GM23338 (cell line): ENCODE data around the gene SEMA7A. TPM values are rescaled to one million over a fixed set of nuclear protein-coding genes. Genes with fewer than 3 reads are reported as not detected.

Experiments used
- ATAC-seq: fragments of 200-7000 bp; cut with Tn5 transposase; 3 replicates; pipeline ENCODE4 v1.9.1; 2020
- DNase-seq: peaks from one replicate; pipeline ENCODE4 v3.0.0-alpha.2; 2015; ENCODE audit warnings: low spot score
- H2AFZ ChIP-seq: fragments of 200-600 bp; sonication (generic); 2 replicates; pipeline ENCODE4 v1.8.0; 2016; ENCODE audit warnings: antibody characterized with exemption, mild to moderate bottlenecking, moderate library complexity
- H3F3A ChIP-seq: fragments of 200-600 bp; sonication (generic); replicated peaks from 2 replicates; pipeline ENCODE4 v1.8.0; 2017; ENCODE audit warnings: antibody characterized with exemption, mixed run types, low read depth
- H3K27ac ChIP-seq: fragments of 200-600 bp; sonication (generic); 2 replicates; pipeline ENCODE4 v1.6.1; 2016; ENCODE audit warnings: low read depth
- H3K27me3 ChIP-seq: fragments of 200-600 bp; sonication (generic); 2 replicates; pipeline ENCODE4 v1.8.0; 2016; ENCODE audit warnings: mild to moderate bottlenecking, mixed run types, moderate library complexity; ENCODE audit not compliant: insufficient read depth
- H3K36me3 ChIP-seq: fragments of 200-600 bp; sonication (generic); 2 replicates; pipeline ENCODE4 v1.8.0; 2016; ENCODE audit warnings: mild to moderate bottlenecking; ENCODE audit not compliant: insufficient read depth
- H3K4me1 ChIP-seq: fragments of 200-600 bp; sonication (generic); 2 replicates; pipeline ENCODE4 v1.8.0; 2016; ENCODE audit warnings: mild to moderate bottlenecking, moderate library complexity; ENCODE audit not compliant: insufficient read depth
- H3K4me2 ChIP-seq: fragments of 200-600 bp; sonication (generic); 2 replicates; pipeline ENCODE4 v1.7.1; 2017; ENCODE audit warnings: mixed run types
- H3K4me3 ChIP-seq: fragments of 200-600 bp; sonication (generic); 2 replicates; pipeline ENCODE4 v1.6.1; 2016; ENCODE audit warnings: mixed run types
- H3K79me2 ChIP-seq: fragments of 200-600 bp; sonication (generic); replicated peaks from 2 replicates; pipeline ENCODE4 v1.8.0; 2017; ENCODE audit warnings: mild to moderate bottlenecking; ENCODE audit not compliant: insufficient read depth
- H3K9me2 ChIP-seq: fragments of 200-600 bp; sonication (generic); 2 replicates; pipeline ENCODE4 v1.8.0; 2017; ENCODE audit not compliant: insufficient read depth
- H4K20me1 ChIP-seq: fragments of 200-600 bp; sonication (generic); replicated peaks from 2 replicates; pipeline ENCODE4 v1.8.0; 2017; ENCODE audit warnings: mild to moderate bottlenecking; ENCODE audit not compliant: insufficient read depth
- H3K27ac Mint-ChIP-seq: 2 replicates; pipeline ENCODE4 v1.8.0; 2020; ENCODE audit warnings: inconsistent platforms, mild to moderate bottlenecking, moderate library complexity, mixed read lengths
- H3K27me3 Mint-ChIP-seq: 3 replicates; pipeline ENCODE4 v1.8.0; 2022; ENCODE audit warnings: low read depth, mild to moderate bottlenecking, moderate library complexity, mixed read lengths, inconsistent platforms; ENCODE audit not compliant: insufficient read depth, poor library complexity
- H3K36me3 Mint-ChIP-seq: 3 replicates; pipeline ENCODE4 v1.8.0; 2021; ENCODE audit warnings: low read depth, mild to moderate bottlenecking, inconsistent platforms, moderate library complexity, mixed read lengths
- H3K4me1 Mint-ChIP-seq: 3 replicates; pipeline ENCODE4 v1.8.0; 2020; ENCODE audit warnings: mild to moderate bottlenecking, inconsistent platforms, mixed read lengths
- H3K4me3 Mint-ChIP-seq: 3 replicates; pipeline ENCODE4 v1.8.0; 2021; ENCODE audit warnings: moderate library complexity, mild to moderate bottlenecking, inconsistent platforms, mixed read lengths
- H3K9me3 Mint-ChIP-seq: 3 replicates; pipeline ENCODE4 v1.8.0; 2020; ENCODE audit warnings: moderate library complexity, mild to moderate bottlenecking, inconsistent platforms, mixed read lengths
- ETS1 ChIP-seq: IDR thresholded peaks from 2 replicates; pipeline ENCODE4 v1.6.1; 2016; ENCODE audit warnings: antibody characterized with exemption
- POLR2AphosphoS5 ChIP-seq: IDR thresholded peaks from 2 replicates; pipeline ENCODE4 v1.6.1; 2016; ENCODE audit warnings: antibody characterized with exemption, low read depth
- polyA plus RNA-seq: library from polyadenylated mRNA; unstranded; fragments of >200 nt; fragmentation: Nextera tagmentation; extraction: Ambion mirVana; gene quantifications from 2 replicates; pipeline ENCODE4 v1.2.1, GENCODE V29; 2016
- total RNA-seq: library from RNA; depleted of rRNA; stranded (reverse); fragments of >200 nt; shearing (Covaris generic); gene quantifications from 2 replicates; pipeline ENCODE4 v1.2.3, GENCODE V29; 2014
- TF ChIP-seq, protein P1 (sequence below), 2 experiments: fragments of 200-600 bp in 1 of 2; sonication (generic) in 1 of 2; conservative IDR thresholded peaks; 2 replicates each; pipeline versions ENCODE4 v1.5.1 to v1.6.1; 2016 to 2017; ENCODE audit warnings: antibody characterized with exemption in 2 of 2, low read depth in 2 of 2, mild to moderate bottlenecking in 2 of 2, moderate library complexity in 1 of 2

Gene SEMA7A
- total and polyA plus RNA-seq, 2 experiments from 2014 or later: 2.0 to 14.1 TPM

GRCh38 chr15:74451861-74452835 is 18.4 kb upstream of the SEMA7A start:
- H3K27ac Mint-ChIP-seq: no peak overlapping the region
- peaks cover 47% of the 10 kb centered on the region for H3K36me3 Mint-ChIP-seq
- Histone ChIP-seq H3K4me2 (no peak overlapping the region), H3K79me2 (no peaks in the 10 kb centered on the region), H2AFZ (no peak overlapping the region), H3K36me3 (no peaks in the 10 kb centered on the region), H3K4me1 (no peaks in the 10 kb centered on the region; the same call in 1 of the 2 replicates), H3K9me2 (no peaks in the 10 kb centered on the region), H3K4me3 (no peak overlapping the region), H3K27ac (no peak overlapping the region), H4K20me1 (no peaks in the 10 kb centered on the region; the same call in none of the 2 replicates), H3K27me3 (no peaks in the 10 kb centered on the region), H3F3A (0 out of 2 replicates have a peak, but pooled peaks cover 2% of the 10 kb centered on the region)
- H3K4me1 Mint-ChIP-seq: peaks cover 9% of the 10 kb centered on the region
- no peak overlapping the region for H3K4me3 Mint-ChIP-seq
- ATAC-seq (no peak), DNase-seq (no peak)
- H3K9me3 Mint-ChIP-seq: no peaks in the 10 kb centered on the region; the same call in 2 of the 3 replicates
- H3K27me3 Mint-ChIP-seq: no peaks in the 10 kb centered on the region
- no peak for TF ChIP-seq POLR2AphosphoS5

DNA sequence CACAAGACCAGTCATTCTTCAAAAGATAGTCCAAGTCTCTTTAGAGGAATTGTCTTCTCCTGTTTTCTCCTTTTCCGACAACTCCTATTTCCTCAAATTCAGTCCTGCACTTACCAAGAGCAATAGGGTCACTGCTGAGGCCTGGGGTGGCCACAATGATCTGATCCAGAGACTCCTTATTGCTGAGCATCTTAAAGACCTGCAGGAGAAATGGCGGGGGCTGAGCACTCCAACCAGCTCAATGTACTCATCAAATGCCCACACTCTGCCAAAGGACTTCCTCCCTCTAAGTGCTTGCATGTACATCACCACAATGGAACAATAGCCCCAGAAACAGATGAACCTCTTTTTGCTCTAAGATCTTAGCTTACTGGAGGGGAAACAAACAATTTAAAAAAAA is 17.6 kb upstream of the SEMA7A start:
- 0 out of 2 replicates have a peak, but pooled peaks cover 2% of the 10 kb centered on the region for H3F3A ChIP-seq
- H3K4me3 Mint-ChIP-seq: no peak overlapping the region

More for the DNA sequence above, 17.6 kb upstream of the SEMA7A start:
- Mint-ChIP-seq H3K27ac (no peak overlapping the region), H3K27me3 (no peaks in the 10 kb centered on the region), H3K36me3 (peaks cover 44% of the 10 kb centered on the region), H3K9me3 (no peaks in the 10 kb centered on the region; the same call in 2 of the 3 replicates), H3K4me1 (peaks cover 9% of the 10 kb centered on the region)
- H3K4me2 ChIP-seq: no peak overlapping the region
- no peak overlapping the region for H3K4me3 ChIP-seq
- H2AFZ ChIP-seq: no peak overlapping the region
- no peak for TF ChIP-seq ETS1
- TF ChIP-seq, protein P1, sequence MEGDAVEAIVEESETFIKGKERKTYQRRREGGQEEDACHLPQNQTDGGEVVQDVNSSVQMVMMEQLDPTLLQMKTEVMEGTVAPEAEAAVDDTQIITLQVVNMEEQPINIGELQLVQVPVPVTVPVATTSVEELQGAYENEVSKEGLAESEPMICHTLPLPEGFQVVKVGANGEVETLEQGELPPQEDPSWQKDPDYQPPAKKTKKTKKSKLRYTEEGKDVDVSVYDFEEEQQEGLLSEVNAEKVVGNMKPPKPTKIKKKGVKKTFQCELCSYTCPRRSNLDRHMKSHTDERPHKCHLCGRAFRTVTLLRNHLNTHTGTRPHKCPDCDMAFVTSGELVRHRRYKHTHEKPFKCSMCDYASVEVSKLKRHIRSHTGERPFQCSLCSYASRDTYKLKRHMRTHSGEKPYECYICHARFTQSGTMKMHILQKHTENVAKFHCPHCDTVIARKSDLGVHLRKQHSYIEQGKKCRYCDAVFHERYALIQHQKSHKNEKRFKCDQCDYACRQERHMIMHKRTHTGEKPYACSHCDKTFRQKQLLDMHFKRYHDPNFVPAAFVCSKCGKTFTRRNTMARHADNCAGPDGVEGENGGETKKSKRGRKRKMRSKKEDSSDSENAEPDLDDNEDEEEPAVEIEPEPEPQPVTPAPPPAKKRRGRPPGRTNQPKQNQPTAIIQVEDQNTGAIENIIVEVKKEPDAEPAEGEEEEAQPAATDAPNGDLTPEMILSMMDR (conservative IDR thresholded peaks at IDR 0.05; ENCODE audit: low read depth in 2 of 2): no peak
- no peaks in the 10 kb centered on the region for H3K79me2 ChIP-seq
- no peak for ATAC-seq
- H3K4me1 ChIP-seq: no peaks in the 10 kb centered on the region; the same call in 1 of the 2 replicates
- H4K20me1 ChIP-seq: no peaks in the 10 kb centered on the region; the same call in none of the 2 replicates
- no peaks in the 10 kb centered on the region for H3K9me2 ChIP-seq
- H3K27me3 ChIP-seq: no peaks in the 10 kb centered on the region
- H3K36me3 ChIP-seq: no peaks in the 10 kb centered on the region
- no peak for DNase-seq
- H3K27ac ChIP-seq: no peak overlapping the region
